Frontal cortex (tissue), 4 donors: Measurements from ENCODE around the gene FAM219B. TPM values are rescaled to one million over a fixed set of nuclear protein-coding genes. Genes with fewer than 3 reads are reported as not detected.
"Not testable (repeated sequence)": the region's sequence is repeated elsewhere in the genome, so short reads cannot be mapped to it uniquely, and the experiment has no call there.

Source experiments
- DNase-seq, 2 donors: peaks; one replicate each; pipeline ENCODE4 v3.0.0; 2012; ENCODE audit warnings: low spot score in 2 of 2
- FAIRE-seq: peaks from 2 replicates; lab custom pipeline; 2012; peaks lifted over from hg19 to GRCh38; lab: Jason Lieb, UNC
- total RNA-seq: library from RNA; depleted of rRNA; stranded (reverse); fragments of >200 nt; gene quantifications from one replicate; pipeline ENCODE4 v1.2.3, GENCODE V29; 2014
- donor health status: control.
- donor health status: control.
- donor health status: control.

Gene FAM219B
- total RNA-seq, 1 donor from 2014 or later = 52.2 TPM

DNA sequence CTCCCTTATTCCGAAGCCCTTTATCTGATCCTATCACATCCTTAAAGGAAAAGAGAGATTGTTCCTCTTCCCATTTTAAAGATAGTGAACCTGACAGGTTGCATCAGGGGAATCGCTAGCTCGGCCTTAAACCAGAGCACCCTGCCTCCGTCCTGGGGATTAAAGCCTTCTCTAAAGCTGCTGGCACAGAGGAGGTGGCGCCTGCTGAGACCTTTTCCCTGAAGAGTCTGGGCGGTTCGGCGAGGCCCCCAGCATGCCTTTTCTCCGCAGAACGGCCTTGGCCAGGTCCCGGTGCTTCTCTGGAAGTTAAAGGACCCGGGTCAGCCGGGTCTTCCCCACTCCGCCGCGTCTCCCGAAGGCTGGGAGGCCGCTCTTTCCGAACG is 593 bp downstream of the FAM219B start:
- FAIRE-seq (no peak), DNase-seq (peak in 1 of 2 donors; percentile 35)

DNA sequence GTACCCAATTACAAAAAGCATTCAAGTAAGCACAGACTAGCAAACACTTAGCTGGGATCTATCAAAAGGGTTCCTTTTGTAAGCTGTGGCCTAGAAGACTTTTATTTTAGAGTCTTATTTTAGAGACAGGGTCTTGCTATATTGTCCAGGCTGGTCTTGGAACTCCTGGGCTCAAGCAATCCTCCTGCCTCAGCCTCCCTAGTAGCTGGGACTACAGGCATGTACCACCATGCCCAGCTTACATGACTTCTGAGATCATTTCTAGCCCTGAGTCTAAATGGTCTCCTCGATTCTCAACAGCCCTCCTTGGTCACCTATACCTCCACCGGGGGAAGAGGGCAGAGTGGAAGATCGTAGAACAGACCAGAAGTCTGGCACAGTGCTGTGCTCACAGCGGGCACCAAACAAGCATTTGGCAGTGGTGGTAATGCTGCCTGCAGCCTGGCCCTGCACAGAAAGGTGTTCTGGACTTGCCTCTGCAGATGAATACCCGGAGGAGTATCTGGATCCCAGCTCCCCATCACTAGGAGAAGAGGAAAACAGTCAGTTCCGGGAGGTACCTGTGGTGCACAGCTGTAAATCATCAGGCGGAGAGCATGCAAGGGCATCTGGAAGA is 2.4 kb downstream of the FAM219B start:
- FAIRE-seq (no peak), DNase-seq (no peak)

DNA sequence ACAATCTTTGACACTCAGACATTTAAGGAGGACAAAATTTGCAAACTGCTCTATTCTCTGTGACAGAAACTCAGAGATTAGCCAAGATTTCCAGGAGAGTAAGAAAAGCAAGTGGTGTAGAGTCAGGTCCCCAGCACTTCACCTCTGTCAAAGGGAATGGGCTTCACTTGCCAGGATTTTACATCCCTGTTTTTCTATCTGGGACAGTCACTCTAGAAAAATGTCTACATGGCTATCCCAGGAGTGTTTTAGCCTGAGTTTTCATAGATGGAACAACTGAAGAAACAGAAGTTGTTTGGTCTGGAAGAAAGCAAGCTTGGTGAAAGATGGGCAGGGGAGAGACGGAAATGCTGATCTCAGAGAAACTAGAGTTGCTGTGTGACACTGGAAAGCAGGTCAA is 3.0 kb downstream of the FAM219B start:
- DNase-seq = no peak
- no peak for FAIRE-seq

DNA sequence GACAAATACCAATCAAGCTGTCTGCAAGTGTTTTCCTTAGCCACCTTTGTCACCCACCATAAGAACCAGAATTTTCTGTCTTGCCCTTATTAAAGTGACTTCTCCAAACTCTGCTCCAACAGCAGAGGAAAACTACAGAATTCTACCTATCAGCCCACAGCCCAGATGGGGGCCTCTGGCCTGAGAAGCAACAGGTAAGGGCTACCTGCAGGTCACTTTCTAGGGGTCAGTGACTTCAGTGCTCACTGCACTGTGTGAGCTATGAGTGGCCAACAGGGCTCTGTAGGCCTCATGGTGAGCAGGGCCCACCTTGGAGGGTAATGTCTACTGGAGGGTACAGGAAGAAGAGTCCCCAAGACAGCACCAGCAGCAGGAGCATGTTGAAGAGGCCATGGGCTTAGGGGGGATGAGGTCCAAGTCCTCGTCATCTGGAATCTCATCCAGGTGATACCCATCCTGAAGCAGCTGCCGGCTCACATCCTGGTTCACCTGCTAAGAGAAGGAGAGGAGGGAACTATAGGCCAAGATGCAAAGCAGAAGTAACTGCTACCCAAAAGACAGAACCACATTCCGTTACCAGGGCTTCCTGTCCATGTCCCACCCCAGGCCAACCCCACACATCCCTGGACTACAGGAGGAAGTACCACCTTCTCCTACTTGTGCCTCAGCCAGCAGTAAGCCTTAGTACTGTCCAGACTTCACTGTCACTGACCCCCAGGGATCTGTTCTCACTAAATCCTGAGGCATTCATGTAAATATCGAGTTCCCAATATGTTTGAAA is 4.2 kb downstream of the FAM219B start:
- FAIRE-seq = no peak
- DNase-seq = no peak

DNA sequence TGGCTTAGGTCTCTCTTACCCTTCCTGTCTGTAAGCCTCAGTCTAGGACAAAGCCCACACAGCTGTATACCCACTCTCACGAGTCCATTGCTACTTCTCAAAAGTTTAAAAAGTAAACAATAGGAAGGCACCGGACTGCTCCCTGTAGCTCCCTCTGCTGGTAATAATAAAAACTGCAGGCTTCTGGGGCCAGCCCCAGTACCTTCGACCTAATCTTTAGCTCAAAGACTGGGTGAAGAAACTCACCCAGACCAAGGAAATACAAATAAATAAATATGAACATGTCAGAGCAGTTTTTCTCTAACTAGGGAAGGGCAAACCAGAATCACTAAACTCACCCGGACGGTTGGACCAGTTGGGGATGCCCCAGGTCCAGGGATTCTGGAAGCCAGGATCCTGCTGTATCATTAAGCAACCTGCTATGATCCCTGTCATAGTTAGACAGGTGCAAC is 5.0 kb downstream of the FAM219B start:
- DNase-seq (peak in 1 of 2 donors; percentile 72), FAIRE-seq (no peak)

DNA sequence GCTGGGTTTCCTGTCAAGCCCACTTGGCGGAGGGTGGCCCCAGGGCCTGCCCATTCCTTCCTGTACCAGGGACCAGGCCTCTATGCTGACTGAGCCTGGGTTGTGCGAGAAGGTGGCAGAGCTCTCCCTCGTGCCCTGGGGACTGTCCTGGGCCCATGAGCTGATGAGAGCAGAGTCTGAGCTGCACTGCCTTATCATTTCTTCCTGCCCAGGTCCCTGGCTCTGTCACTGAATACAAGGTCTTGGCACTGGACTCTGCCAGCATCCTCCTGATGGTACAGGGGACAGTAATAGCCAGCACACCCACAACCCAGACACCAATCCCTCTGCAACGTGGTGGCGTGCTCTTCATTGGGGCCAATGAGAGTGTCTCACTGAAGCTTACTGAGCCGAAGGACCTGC is 9.3 kb downstream of the FAM219B start:
- no peak for FAIRE-seq

DNA sequence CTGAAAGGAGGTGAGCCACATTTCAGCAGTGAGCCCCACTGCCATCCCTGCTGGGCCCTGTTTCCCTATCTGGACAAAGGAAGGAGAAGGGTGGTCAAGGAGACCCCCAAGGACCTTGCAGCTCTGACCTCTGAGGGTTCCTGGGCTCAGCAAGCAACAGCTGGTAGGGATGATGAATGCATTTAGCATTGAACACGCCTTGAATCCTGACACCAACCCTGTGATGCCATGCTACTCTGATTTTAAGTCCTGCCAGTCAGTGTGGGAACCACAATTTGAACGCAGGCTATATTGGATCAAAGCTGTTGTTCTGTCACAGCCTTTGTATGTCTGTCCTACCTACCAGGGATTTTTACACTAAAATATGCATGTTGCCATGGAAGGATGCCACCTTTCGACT is 10.3 kb downstream of the FAM219B start:
- no peak for DNase-seq
- no peak for FAIRE-seq

More for the DNA sequence above, 9.3 kb downstream of the FAM219B start:
- no peak for DNase-seq

DNA sequence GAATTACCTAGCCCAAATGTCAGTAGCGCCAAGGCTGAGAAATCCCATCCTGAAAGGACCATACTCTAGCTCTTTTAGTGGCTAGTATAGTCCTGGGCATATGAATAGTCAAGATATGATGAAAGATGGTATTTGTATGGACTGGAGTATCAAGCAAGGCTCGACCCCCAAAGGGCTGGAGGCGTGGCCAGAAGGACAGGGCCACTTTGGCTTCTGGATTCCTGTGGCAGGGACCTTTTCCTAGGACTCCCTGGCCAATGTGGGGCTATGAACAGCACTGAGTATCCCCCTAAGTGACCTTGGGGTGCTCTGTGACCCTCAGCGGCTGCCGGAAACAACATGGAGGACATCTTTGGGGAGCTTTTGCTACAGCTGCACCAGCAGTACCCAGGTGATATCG is 10.8 kb downstream of the FAM219B start:
- no peak for DNase-seq
- no peak for FAIRE-seq

DNA sequence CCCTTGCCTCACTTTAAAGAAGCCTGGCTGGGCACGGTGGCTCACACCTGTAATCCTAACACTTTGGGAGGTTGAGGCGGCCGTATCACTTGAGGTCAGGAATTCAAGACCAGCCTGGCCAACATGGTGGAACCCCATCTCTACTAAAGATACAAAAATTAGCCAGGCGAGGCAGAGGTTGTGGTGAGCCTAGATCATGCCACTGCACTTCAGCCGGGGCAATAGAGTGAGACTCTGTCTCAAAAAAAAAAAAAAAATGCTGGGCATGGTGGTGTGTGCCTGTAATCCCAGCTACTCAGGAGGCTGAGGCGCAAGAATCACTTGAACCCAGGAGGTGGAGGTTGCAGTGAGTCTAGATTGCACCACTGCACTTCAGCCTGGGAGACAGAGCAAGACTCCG is 12.3 kb downstream of the FAM219B start:
- FAIRE-seq, DNase-seq: not testable (repeated sequence)

DNA sequence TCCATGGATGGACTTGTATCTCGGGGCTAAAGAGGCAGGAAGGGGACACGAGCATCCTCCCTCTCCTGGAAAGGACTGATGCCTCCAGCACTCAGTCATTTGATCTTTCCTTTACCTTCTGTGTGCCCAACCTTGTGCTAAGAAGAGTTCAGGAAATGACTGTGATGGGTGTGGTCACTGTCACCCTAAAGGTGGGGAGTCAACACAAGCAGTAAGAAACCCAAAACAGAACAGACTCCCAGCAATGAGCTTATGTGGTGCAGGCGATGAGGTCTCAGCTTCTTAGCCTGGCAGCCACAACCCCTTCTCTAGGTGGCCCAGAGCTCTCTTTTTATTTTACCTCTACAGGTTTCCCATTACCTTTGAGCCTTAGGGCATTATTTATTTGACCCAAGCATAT is 13.0 kb downstream of the FAM219B start:
- FAIRE-seq (no peak), DNase-seq (no peak)

DNA sequence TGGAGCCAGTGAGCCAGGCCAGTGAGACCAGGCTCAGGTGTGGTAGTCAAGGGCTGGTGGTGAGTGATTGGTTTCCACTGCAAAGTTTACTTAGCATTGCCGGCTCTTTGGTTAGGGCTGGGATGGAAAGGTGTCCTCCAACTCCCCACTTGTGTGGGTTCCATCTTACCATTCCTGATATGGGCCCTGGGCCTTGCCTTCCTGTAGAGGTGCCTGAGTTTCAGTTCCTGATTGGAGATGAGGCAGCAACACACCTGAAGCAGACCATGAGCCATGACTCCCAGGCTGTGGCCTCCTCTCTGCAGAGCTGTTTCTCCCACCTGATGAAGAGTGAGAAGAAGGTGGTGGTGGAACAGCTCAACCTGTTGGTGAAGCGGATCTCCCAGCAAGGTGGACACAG is 13.7 kb downstream of the FAM219B start:
- DNase-seq (no peak), FAIRE-seq (no peak)

DNA sequence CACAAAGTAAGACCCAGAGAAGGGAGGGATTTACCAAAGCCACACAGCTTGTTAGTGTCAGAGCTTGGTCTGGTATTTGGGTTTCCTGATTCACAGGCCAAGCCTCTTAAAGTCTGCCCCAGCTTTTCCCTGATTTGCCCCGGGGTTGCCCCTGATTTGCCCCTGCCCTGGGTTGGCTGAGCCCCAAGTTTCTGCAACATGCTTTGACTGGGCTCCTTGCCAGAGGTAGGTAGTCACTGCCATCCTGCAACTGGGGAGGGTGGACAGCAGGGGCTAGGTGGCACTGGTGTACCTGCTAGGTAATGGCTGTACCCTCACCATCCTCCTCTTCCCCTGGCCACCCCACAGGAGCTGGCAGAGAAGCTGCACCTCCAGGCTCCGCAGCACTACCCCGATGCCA is 14.3 kb downstream of the FAM219B start:
- FAIRE-seq (no peak), DNase-seq (no peak)

DNA sequence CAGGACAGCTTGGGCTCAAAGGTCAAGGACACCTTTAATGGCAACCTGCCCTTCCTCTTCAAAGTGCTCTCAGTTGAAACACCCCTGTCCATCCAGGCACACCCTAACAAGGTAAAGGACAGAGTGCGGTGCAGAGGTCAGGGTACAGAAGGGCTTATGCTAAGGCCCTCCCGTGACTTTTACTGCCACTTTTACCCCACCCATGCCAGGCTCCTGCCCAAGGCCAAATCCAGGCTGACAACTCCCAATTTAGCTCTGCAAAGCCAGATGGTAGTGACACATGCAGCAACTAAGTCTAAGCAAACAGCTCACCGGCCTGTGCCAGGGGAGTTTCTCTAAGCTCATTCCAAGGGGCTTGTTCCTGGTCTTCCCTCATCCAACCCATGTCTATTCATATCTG is 15.2 kb downstream of the FAM219B start:
- FAIRE-seq (no peak), DNase-seq (no peak)

DNA sequence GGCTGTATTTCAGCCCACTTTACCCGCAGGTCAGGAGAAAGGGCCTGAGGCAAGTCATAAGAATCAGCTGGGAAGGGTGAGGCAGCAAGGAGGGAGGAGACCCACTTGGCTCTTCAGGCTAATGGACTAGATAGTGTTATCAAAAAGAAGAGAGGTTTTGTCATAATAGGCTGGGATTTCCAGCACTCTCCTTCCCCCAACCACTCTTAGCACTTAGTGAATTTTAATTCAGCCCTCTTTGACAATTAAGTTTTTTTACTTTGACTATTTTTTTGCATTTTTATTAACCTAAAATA is 16.0 kb downstream of the FAM219B start:
- FAIRE-seq (no peak), DNase-seq (no peak)

DNA sequence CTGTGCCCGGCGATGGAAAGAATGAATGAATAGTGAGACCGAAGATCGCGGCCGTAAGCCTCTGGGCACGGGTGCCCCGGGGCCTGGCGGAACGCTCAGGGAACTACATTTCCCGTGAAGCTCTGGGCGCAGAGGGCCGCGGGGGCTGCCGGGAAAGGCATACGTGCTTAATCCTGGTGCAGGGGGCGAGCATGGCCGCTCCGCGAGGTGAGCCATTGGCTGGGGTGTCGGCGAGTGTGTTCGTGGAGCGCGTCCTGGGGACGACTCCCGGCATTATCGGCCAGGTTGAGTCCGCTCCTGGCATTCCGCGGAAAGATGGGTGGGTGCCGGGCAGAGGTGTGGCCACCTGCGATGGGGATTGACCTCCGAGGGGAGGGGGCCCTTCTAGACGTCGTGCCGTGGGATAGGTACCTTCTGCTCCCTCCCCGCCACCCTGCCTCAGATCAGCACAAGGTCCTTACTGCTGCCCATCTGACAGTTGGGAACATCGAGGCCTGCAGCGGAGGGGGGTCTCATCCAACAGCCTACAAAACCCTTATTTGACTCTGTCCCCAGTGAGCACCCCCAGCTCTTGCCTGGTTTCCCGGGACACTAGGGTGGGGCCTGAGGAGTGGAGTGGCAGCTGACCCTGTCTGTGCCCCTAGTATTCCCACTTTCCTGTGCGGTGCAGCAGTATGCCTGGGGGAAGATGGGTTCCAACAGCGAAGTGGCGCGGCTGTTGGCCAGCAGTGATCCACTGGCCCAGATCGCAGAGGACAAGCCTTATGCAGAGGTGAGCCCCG is 16.6 kb downstream of the FAM219B start, which contains the start of gene MPI:
Gene MPI (plus strand): TSS at position 160 of the 782 bp plus-strand sequence. CDS start 32 bp downstream, at position 192.
- FAIRE-seq (no peak), DNase-seq (peak; percentile 89 to 94)

DNA sequence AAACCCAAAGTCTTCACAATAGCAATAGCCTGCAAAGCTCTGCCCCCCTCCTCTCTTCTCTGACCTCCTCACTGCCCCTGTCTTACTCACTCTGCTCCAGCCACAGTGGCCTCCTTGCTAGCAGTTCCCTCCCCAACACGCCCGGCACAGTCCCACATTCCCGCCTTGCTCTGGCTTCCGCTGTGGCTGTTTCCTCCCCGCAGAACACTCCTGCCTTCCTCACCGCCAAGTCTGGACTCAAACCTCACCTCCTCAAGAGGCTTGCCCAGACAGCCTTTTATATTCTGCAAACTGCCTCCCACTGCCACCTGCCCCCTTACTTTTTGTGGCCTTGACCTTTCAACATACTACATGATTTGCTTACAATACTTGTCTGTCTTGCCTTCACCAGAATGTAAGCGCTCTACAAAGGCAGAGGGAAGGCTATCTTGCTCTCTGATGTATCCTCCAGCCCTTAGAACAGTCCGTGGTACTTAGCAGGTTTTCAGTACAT is 17.2 kb downstream of the FAM219B start:
- no peak for FAIRE-seq

DNA sequence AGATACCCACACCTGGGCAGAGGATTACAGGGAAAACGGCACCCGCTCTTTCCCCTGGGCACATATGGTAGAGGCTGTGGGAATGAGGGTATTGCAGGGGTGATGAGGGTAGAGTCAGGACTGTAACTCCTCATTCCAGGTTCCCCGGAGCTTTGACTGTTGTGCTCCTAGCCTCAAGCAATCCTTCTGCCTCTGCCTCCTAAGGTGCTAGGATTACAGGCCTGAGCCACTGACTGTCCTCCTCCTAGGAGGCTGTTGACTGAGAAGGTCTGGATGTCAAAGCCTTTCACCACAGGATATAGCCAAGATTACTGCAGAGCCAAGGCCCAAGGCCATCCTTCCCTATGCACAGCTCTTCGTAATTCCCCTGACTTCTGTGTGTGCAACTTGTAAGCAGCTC is 17.9 kb downstream of the FAM219B start:
- no peak for FAIRE-seq

More for the DNA sequence above, 17.2 kb downstream of the FAM219B start:
- peak; percentile 56 to 63 for DNase-seq

DNA sequence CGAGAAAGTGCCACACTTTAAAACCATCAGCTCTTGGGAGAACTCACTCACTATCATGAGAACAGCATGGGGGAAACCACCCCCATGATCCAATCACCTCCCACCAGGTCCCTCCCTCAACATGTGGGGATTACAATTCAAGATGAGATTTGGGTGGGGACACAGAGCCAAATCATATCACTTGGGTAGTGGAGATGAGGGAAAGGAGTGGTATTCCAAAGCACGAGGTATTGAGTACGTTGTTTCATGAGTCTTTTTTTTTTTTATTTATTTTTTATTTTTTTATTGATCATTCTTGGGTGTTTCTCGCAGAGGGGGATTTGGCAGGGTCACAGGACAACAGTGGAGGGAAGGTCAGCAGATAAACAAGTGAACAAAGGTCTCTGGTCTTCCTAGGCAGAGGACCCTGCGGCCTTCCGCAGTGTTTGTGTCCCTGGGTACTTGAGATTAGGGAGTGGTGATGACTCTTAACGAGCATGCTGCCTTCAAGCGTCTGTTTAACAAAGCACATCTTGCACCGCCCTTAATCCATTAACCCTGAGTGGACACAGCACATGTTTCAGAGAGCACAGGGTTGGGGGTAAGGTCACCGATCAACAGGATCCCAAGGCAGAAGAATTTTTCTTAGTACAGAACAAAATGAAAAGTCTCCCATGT is 19.0 kb downstream of the FAM219B start:
- not testable (repeated sequence) for DNase-seq, FAIRE-seq

More for the DNA sequence above, 17.9 kb downstream of the FAM219B start:
- DNase-seq = no peak

DNA sequence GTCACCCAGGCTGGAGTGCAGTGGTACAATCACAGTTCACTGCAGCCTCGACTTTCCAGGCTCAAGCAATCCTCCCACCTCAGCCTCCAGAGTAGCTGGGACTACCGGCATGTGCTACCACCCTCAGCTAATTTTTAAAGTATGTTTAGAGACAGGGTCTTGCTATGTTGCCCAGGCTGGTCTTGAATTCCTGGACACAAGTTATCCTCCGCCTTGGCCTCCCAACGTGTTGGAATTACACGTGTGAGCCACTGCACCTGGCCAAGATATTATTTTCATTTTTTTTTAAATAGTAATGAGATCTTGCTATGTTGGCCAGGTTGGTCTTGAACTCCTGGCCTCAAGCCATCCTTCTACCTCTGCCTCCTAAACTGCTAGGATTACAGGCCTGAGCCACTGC is 21.2 kb downstream of the FAM219B start:
- no peak for FAIRE-seq
- no peak for DNase-seq
